MV-4-11 (cell line): ENCODE results near the gene CYS1.
"Not testable (repeated sequence)": the region's sequence is repeated elsewhere in the genome, so short reads cannot be mapped to it uniquely, and the experiment has no call there.

ENCODE experiments used
- DNase-seq: peaks from one replicate; lab custom pipeline; 2025; lab: John Stamatoyannopoulos, UW

Gene CYS1

DNA sequence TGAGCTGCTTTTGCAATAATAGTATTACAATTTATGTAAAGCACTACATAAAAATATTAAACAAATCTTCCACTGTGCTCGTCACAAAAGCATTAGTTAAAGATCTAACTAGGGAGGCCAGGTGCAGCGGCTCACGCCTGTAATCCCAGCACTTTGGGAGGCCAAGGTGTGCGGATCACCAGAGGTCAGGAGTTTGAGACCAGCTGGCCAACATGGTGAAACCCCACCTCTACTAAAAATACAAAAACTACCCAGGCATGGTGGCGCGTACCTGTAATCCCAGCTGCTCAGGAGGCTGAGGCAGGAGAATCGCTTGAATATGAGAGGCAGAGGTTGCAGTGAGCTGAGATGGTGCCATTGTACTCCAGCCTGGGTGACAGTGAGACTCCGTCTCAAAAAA is 49.4 kb downstream of the CYS1 start:
- DNase-seq: not testable (repeated sequence)

DNA sequence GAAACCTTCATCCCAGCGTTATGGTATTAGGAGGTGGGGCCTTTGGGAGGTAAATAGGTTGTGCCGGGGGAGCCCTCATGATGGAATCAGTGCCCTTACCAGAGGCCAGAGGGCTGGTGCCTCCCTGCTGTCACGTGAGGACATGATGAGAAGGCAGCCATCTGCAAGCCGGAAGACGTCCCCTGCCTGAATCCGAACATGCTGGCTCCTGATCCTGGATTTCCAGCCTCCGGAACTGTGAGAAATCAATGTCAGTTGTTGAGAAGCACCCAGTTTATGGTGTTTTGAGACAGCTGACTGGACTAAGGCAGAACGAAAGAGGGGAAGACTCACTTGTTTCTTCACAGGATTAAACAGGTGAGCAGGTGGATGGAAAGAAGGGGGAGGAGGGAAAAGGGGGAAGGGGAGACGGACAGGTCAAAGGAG is 49.9 kb downstream of the CYS1 start:
- DNase-seq: no peak

DNA sequence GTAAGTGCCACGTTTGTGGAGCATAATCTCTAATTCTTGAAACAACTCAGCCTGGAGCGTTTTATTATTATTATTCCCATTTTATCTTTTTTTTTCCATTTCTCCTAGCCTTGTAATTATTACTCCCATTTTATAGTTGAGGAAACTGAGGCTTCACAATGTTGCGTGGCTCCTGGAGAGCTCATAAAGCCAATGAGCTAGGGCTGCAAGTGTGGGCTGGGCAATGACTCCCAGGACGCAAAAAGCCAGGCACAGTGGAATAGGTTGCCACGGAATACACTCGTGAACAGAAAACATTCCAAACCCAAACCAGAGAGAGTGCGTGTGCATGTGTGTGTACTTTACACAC is 50.4 kb downstream of the CYS1 start:
- no peak for DNase-seq

DNA sequence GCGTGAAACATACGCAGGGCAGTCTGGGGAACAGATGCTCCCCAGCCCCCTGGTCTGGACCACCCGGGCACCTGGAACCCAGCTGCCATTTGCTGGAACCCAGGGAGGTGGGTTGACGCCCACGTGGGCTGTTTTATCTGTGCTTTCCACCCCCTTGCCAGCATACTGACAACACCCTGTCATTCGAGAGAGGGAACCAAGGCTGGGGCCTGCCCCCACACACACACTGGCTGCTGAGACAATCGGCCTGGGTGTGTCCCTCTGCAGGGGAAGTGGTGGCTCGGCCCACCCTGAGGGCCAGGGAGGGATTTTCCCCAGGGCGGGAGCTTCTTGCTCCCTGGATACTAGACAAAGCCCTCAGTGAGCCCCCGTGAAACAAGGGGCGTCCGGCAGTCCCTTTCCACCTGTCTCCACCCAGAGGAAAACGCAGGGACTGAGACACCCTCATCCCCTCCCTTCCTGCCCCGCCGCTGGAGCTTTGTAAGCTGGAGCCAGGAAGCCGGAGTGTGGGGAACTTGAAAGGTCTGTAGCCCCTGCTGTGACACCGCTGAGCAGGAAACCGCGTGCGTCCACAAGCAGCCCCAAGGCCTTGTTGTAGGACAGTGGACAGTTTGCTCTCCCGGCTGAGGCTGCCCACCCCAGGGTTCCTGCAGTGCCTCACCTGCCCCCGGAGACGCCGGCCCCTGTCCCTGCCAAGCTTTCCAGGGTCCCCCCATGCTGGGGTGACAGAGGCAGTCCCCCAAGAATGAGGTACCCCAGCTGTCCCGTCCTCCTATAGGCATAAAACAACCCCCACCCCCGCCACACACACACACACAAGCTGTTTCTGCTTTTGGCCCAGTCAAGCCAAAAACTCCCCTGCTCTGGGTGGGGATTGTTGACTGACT is 51.0 kb downstream of the CYS1 start:
- peak; percentile 72 for DNase-seq

DNA sequence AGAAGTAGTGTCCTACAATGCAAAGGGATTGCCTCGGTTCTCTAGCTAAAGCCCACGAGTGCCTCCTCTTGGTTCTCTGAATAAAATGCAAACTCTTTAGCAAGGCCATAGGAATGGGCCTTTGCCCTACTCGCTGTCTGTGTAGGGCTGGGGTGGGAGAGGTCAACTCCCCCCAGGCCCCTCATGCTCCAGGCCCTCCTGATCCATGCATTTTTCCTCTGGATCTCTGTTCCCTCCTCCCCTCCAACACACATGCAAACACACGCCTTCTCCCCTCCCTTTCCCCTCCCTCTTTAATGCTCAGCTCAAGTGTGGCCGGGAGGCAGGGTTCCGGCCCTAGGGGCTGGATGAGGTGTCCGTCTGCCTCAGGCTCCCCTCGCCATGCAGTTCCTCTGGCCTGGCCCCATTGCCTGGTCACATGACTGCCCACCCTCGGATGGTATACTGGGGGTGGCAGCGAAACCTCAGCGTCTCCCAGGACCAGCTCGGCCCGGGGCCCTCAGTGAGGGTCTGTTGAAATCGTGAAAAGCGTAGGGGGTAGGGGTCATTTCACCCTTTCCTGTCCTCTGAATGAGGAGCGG is 51.7 kb downstream of the CYS1 start:
- DNase-seq: no peak

DNA sequence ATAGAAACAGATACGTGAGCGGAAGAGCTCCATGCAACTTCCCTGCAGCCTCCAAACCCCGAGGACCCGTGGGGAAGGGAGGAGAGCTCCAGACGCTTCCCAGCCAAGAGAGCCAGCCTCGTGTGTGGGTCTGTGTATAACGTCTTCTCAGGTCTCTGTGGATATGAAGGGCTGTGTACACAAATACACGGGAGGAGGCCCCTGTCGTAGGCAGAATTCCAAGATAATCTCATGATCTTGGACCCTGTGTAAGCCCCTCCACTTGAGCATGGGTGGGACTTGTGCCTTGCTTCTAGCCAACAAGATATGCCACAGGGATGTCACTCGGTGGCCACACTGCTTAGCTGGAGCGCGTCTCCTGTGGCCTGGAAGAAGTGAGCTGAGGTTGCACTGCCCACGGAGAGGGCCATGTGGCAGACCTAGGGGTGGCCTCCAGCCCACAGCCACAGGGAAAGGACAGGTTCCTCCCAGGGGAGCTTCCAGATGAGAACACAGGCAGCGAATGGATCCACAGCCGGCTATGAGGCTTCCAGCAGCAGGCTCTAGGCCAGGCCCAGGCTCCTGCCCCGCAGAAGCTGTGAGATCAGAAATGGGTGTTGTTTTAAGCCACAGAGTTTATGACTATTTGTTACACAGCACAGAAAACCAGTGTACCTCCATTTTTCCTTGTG is 52.4 kb downstream of the CYS1 start:
- DNase-seq: no peak

DNA sequence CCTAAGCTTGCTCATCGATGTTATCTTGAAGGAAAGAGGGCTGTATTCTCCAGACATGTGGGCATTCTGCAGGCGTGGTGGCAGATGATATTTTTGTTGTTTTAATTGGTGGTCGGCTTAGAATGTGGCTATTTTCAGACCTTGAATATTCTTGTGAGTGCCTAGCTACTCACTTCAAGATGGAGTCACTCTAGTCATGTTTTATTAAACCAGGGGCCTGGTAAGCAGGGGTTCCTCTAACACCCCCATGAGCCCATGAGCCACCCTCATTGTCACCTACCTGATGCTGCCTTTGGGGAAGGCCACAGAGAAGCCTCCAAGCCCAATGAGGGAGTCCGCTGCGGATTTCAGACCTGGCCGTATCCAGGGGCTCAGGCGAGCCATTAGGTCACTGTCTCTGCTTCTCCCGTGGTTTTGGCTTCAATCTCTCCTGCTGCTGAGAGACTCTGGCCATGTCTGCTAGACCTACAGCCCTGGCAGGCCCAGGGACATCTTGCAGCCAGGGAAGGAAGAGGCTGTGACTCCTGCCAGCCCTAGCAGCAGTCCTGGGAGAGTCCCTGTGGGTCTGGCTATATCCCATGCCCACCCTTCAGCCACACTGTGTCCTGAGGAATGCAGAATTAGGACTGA is 53.2 kb downstream of the CYS1 start:
- no peak for DNase-seq

DNA sequence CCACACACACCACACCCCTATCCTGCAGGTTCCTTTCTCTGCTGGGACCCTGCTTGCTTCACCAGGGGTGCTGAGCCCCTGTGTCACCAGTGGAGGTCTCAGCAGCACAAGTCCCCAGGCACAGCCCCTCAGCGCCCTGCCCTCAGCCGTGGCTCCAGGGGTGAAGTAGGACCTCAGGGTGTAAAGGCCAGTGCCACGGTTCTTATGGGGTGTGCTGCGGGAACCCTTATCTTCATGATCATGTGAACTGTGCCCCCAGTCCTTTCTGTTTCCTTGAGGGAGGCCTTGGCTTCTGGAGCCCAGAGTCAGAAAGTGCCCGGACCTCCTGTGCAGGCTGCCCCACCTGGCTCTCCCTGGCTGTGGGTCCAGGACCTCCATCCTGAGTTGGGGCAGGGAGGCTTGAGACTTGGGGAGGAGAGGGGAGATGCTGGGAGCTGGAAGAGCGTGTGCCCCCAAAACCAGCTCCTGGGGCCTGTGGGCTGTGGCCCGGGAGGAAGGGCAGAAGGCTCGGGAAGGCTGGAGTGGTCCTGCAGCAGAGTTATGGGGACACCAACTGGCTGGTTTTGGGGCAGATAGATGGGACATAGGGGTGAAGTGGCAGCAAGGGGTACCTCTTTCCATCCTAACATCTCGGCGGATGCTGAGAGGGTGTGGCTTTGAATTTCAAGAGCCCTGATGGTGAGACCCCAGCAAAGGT is 57.1 kb downstream of the CYS1 start:
- DNase-seq: no peak

DNA sequence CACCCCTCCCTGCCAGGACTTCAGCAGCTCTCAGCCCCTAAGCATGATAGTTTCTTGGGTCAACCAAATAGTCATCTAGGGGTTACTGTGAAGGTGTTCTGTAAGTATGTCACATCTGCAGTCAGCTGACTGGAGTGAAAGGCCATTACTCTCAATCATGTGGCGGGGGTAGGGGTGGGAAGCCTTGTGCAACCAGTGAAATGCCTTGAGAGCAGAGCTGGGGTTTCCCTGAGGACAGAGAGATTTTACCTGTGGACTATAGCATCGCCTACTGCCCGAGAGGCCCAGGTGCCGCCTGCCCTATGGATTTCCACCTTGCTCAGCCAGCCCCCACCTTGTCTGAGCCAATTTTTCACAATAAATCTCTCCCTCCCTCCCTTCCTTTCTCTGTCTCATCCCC is 57.8 kb downstream of the CYS1 start:
- DNase-seq: no peak

DNA sequence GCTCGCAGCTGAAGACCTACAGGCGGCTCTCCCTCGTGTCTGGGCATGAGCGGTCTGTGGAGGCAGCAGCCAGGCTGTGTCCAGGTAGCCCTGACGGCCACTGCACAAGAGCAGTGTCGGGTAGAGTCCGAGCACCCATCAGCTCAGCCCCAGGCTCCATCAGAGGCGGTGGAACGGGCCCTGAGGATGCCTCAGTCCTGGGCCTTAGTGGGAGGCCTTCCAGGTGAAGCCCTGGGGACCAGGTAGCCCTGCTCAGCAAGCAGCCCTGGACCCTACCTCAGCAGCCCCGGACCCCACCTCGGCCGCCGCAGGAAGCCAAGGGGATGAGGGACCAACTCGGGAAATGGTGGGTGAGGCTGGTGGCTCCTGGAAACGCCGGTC is 58.2 kb downstream of the CYS1 start:
- DNase-seq: no peak

DNA sequence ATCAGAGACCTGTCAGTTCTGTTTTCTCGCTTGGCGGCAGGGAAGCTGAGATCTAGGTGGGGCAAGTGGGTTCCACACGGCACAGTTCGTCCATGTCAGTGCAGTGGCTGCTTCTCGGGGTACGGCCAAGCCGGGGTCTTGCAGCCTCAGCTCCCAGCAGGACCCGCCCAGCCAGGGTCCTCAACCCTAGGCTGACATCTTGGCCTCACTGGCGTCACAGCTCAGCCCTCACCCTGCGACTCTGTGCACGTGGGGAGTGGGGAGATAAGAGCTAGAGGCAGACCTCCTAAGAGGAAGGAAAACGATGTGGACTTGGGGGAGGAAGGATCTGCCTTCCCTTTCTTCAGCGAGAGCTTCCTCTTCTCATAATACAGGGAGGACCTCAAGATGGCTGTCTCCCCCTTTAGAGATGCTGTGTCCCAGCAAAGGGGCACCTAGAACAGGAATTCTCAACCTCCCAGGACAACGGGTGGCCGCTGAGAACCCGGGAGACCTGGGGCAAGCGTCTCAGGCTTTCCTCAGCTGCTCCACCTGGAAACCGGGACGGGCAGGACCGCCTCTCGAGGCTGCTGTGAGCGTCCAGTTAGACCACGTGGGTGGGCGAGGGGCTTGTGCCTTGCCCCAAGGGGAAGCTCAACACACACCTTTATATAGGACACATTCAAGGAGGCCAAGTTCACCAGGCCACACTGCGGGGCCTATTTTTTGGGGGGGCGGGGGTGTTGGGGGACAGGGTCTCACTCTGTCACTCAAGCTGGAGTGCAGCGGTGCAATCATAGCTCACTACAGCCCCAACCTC is 60.4 kb downstream of the CYS1 start:
- peak; percentile 72 for DNase-seq

DNA sequence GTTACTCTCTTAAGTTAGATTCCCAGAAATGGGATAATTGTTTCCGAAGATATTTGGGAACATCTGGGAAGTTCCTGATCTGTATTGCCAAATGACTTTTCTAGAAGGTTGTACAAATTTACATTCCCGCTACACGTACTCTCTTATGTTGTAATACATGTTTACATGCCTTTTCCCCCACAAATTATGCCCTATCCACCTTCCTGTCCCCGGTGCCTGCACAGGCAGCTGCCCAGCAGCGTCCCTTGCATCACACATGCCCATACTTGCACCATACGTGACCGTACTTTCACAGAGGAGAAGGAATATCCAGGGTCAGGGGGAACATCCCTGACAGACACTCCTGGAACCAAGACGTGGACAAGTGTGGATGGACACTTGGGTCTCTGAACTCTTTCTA is 61.0 kb downstream of the CYS1 start:
- DNase-seq: peak; percentile 58

DNA sequence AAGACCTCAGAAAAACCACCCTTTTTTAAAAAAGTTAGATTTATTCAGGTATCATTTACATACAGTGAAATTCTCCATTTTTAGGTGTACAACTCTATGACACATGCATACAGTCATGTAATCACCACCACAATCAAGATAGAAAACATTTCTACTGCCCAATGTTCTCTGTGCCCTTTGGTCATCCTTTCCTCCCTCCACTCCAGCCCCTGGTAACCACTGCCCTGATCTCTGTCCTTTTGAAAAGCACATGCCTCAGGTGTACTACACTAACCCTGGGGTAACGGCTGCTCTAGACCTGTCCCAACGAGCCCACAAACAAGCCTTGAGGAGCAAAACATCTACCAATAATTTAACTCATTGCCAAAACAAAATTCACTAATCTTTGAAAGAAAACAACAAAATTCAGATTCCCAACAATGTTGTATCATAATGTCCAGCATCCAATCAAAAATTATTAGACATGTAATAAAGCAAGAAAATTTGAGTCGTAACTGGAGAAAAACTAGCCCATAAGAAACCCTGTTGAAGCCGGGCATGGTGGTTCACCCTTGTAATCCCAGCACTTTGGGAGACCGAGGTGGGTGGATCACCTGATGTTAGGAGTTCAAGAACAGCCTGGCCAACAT is 62.8 kb downstream of the CYS1 start:
- DNase-seq: no peak

DNA sequence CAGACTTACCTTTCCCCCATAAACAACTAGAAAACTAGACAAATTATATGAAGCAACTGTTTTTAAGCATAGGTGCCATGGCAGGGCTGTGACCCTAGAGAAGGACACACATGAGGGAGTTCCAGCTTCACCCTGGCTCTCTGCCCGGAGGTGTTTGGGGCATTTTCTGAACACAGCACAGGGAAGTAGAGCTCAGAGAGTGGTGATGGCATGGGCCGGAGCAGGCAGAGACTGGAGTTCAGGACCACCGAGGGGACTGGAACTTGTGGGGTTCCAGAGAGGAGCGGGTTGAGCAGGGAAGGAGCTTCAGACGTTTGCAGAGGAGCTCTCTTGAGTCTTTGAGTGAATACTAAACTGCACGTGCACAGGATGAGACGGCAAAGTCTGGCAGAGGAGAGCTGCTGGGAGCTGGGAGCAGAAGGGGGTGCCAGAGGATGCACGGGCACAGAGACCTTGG is 63.4 kb downstream of the CYS1 start:
- DNase-seq: no peak

DNA sequence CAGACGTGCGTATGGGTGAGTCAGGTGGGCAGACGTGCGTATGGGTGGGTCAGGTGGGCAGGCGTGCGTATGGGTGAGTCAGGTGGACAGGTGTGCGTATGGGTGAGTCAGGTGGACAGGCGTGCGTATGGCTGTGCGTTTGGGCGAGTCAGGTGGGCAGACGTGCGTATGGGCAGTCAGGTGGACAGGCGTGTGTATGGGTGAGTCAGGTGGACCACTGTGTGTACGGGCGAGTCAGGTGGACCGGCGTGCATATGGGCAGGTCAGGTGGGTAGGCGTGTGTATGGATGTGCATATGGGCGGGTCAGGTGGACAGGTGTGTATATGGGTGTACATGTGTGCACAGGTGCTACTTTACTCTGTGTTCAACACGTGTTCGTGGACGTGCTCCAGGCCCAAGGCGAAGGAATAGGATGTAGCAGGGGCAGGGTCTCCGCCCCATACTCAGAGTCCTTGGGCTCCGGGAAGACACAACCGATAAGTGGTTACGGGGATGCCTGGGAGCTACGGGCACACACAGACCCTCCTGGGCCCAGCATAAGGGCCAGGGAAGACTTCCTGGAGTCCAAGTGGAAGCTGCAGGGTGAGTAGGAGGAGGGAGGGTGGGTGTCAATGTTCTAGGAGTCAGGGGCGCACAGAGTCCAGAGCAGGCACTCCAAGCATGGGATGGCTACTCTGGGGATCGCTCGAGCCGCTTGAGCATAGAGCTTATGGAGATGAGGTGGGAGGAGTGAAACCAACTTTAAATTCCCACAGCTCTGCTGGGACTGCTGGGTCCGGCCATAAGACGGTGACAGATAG is 64.0 kb downstream of the CYS1 start:
- no peak for DNase-seq

DNA sequence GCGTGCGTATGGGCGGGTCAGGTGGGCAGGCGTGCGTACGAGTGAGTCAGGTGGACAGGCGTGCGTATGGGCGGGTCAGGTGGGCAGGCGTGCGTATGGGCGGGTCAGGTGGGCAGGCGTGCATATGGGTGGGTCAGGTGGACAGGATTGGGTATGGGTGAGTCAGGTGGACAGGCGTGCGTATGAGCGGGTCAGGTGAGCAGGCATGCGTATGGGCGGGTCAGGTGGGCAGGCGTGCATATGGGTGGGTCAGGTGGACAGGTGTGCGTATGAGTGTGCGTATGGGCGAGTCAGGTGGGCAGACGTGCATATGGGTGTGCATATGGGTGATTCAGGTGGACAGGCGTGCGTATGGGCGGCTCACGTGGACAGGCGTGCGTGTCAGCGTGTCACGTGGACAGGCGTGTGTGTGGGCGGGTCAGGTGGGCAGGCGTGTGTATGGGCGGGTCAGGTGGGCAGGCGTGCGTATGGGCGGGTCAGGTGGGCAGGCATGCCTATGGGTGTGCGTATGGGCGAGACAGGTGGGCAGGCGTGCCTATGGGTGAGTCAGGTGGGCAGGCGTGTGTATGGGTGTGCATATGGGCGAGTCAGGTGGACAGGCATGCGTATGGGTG is 64.7 kb downstream of the CYS1 start:
- DNase-seq: not testable (repeated sequence)

DNA sequence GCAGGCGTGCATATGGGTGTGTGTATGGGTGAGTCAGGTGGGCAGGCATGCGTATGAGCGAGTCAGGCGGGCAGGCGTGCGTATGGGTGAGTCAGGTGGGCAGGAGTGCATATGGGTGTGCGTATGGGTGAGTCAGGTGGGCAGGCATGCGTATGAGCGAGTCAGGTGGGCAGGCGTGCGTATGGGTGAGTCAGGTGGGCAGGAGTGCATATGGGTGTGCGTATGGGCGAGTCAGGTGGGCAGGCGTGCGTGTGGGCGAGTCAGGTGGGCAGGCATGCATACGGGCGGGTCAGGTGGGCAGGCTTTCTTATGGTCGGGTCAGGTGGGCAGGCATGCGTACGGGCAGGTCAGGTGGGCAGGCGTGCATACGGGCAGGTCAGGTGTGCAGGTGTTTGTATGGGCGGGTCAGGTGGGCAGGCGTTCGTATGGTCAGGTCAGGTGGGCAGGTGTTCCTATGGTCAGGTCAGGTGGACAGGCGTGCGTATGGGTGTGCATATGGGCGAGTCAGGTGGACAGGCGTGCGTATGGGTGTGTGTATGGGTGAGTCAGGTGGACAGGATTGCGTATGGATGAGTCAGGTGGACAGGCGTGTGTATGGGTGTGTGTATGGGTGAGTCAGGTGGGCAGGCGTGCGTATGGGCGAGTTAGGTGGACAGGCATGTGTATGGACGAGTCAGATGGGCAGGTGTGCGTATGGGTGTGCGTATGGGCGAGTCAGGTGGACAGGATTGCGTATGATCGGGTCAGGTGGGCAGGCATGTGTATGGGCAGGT is 65.6 kb downstream of the CYS1 start:
- no peak for DNase-seq

DNA sequence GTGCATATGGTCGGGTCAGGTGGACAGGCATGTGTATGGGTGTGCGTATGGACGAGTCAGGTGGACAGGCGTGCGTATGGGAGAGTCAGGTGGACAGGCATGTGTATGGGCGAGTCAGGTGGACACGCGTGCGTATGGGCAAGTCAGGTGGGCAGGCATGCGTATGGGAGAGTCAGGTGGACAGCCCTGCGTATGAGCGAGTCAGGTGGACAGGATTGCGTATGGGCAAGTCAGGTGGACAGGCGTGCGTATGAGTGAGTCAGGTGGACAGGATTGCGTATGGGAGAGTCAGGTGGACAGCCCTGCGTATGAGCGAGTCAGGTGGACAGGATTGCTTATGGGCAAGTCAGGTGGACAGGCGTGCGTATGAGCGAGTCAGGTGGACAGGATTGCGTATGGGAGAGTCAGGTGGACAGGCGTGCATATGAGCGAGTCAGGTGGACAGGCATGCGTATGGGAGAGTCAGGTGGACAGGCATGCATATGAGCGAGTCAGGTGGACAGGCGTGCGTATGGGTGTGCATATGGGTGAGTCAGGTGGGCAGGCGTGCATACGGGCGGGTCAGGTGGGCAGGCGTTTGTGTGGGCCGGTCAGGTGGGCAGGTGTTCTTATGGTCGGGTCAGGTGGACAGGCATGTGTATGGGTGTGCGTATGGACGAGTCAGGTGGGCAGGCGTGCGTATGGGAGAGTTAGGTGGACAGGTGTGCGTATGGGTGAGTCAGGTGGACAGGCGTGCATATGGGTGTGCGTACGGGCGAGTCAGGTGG is 66.4 kb downstream of the CYS1 start:
- DNase-seq: not testable (repeated sequence)
